ENCODE results near the gene OTULINL. TPM values are rescaled to one million over a fixed set of nuclear protein-coding genes. Genes with fewer than 3 reads are reported as not detected.

Gene OTULINL
- total RNA-seq, 1 donor from 2014 or later: 0.05 TPM

GRCh38 chr5:14599476-14600127 lies 18.0 kb downstream of the OTULINL start:
- no peak for DNase-seq (ENCODE audit: low read depth)

- no peak for DNase-seq (ENCODE audit: low read depth)
These were observed 19.3 kb downstream of the OTULINL start for GRCh38 chr5:14600846-14601245.

- no peak for DNase-seq (ENCODE audit: low read depth)
These were observed 21.5 kb downstream of the OTULINL start for GRCh38 chr5:14603141-14603540.

GRCh38 chr5:14607104-14607503 lies 25.5 kb downstream of the OTULINL start:
- no peak for DNase-seq (ENCODE audit: low read depth)

- no peak for DNase-seq (ENCODE audit: low read depth)
These were observed 26.6 kb downstream of the OTULINL start for GRCh38 chr5:14608169-14608568.

GRCh38 chr5:14611737-14612136 lies 30.1 kb downstream of the OTULINL start:
- DNase-seq (ENCODE audit: low read depth): no peak

- DNase-seq (ENCODE audit: low read depth): no peak
These were observed 32.9 kb downstream of the OTULINL start for GRCh38 chr5:14614490-14614889.

GRCh38 chr5:14615365-14615764 lies 33.8 kb downstream of the OTULINL start:
- no peak for DNase-seq (ENCODE audit: low read depth)

GRCh38 chr5:14617441-14617840 lies 35.8 kb downstream of the OTULINL start:
- DNase-seq (ENCODE audit: low read depth): no peak

- no peak for DNase-seq (ENCODE audit: low read depth)
These were observed 45.7 kb downstream of the OTULINL start for GRCh38 chr5:14627270-14627669.

GRCh38 chr5:14628346-14628745 lies 46.8 kb downstream of the OTULINL start:
- DNase-seq (ENCODE audit: low read depth): peak; percentile 73

- DNase-seq (ENCODE audit: low read depth): no peak
These were observed 49.1 kb downstream of the OTULINL start for GRCh38 chr5:14630671-14631070.

GRCh38 chr5:14635656-14636055 lies 54.1 kb downstream of the OTULINL start:
- DNase-seq (ENCODE audit: low read depth): no peak

GRCh38 chr5:14640765-14641164 lies 59.2 kb downstream of the OTULINL start:
- DNase-seq (ENCODE audit: low read depth): no peak

- DNase-seq (ENCODE audit: low read depth): no peak
These were observed 63.1 kb downstream of the OTULINL start for GRCh38 chr5:14644623-14645237.

GRCh38 chr5:14650052-14650451 lies 68.5 kb downstream of the OTULINL start:
- no peak for DNase-seq (ENCODE audit: low read depth)

GRCh38 chr5:14655146-14655741 lies 73.7 kb downstream of the OTULINL start:
- DNase-seq (ENCODE audit: low read depth): no peak

GRCh38 chr5:14656898-14657297 lies 75.3 kb downstream of the OTULINL start:
- DNase-seq (ENCODE audit: low read depth): no peak

- no peak for DNase-seq (ENCODE audit: low read depth)
These were observed 78.4 kb downstream of the OTULINL start for GRCh38 chr5:14659821-14660607.

- no peak for DNase-seq (ENCODE audit: low read depth)
These were observed 79.2 kb downstream of the OTULINL start for GRCh38 chr5:14660833-14661232.

All from myocyte (in vitro differentiated cells).